ENCODE data around the gene ADAP1. TPM values are rescaled to one million over a fixed set of nuclear protein-coding genes. Genes with fewer than 3 reads are reported as not detected.
A peak's percentile ranks its signal among the peaks of the same experiment; 100 is the strongest.

ADAP1 gene
- total RNA-seq, 1 experiment from 2014 or later = 77.6 TPM

DNA sequence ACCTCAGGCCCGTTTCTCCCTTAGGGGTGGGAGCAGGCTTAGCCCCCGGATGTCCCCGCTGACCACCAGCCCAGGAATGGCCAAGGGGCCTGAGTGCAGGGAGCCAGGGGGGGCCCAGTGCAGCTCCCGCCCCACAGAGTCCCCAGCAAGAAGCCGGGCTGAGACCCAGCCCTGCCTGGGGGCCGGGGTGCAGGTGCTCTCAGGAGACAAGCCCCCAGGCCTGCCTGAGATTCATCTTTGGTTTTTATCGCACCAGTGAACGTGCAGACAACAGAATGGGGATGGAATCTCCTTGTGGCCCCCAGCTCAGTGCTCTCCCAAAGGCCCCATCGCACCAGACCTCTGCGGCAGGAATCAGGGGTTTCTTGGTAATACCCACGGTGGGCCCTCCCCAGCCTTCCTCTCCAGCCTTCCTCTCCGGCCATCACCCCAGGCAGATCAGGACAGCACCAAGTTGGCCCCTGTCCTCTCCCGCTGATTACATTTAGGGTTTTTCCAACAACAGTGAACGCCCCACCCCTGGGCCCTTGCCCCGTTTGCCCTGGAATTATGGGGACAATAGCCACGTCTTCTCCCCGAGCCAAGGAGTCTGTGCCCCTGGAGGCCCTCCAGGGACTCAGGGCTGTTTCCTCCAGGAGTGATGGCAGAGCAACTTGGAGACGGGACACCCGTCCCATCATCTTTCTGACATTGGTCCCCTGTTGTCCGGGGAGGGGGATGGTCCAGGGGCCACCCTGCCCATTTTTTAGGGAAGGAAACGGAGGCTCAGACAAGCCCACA is 22.4 kb downstream of the ADAP1 start:
- Mint-ChIP-seq H3K9me3 (ENCODE audit: unreplicated experiment) (no peaks in the 10 kb centered on the region), H3K27me3 (ENCODE audit: insufficient read depth, unreplicated experiment) (no peaks in the 10 kb centered on the region), H3K27ac (ENCODE audit: unreplicated experiment) (no peak overlapping the region), H3K36me3 (ENCODE audit: insufficient read depth, unreplicated experiment) (peaks cover 28% of the 10 kb centered on the region), H3K4me1 (ENCODE audit: low read depth, unreplicated experiment) (peaks cover 4% of the 10 kb centered on the region), H3K4me3 (ENCODE audit: unreplicated experiment) (no peak overlapping the region)
- CTCF ChIA-PET = no interaction called here
- BruUV-seq (replicated peaks) = no TSS peak
- intact Hi-C loops (cut with micrococcal nuclease; ENCODE audit: unreplicated experiment) = no loop called here
- Histone ChIP-seq H3K36me3 (ENCODE audit: control insufficient read depth, insufficient read depth, low read length) (no peaks in the 10 kb centered on the region; the same call in 1 of the 2 replicates), H3K4me3 (ENCODE audit: low read depth, low read length) (no peak overlapping the region), H3K9me3 (no peaks in the 10 kb centered on the region), H3K4me1 (peaks cover 5% of the 10 kb centered on the region; the same call in 1 of the 2 replicates), H3K27me3 (replicated peaks; ENCODE audit: control insufficient read depth, insufficient read depth, low read length) (no peaks in the 10 kb centered on the region)
- POLR2A ChIA-PET = no interaction called here
- TF ChIP-seq, protein P1, sequence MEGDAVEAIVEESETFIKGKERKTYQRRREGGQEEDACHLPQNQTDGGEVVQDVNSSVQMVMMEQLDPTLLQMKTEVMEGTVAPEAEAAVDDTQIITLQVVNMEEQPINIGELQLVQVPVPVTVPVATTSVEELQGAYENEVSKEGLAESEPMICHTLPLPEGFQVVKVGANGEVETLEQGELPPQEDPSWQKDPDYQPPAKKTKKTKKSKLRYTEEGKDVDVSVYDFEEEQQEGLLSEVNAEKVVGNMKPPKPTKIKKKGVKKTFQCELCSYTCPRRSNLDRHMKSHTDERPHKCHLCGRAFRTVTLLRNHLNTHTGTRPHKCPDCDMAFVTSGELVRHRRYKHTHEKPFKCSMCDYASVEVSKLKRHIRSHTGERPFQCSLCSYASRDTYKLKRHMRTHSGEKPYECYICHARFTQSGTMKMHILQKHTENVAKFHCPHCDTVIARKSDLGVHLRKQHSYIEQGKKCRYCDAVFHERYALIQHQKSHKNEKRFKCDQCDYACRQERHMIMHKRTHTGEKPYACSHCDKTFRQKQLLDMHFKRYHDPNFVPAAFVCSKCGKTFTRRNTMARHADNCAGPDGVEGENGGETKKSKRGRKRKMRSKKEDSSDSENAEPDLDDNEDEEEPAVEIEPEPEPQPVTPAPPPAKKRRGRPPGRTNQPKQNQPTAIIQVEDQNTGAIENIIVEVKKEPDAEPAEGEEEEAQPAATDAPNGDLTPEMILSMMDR (IDR thresholded peaks at IDR 0.05; ENCODE audit: insufficient read depth in 1 of 2, low read depth in 1 of 2, low read length in 1 of 2, severe bottlenecking in 1 of 2, unreplicated experiment in 1 of 2) = no peak
- DNase-seq = no peak

DNA sequence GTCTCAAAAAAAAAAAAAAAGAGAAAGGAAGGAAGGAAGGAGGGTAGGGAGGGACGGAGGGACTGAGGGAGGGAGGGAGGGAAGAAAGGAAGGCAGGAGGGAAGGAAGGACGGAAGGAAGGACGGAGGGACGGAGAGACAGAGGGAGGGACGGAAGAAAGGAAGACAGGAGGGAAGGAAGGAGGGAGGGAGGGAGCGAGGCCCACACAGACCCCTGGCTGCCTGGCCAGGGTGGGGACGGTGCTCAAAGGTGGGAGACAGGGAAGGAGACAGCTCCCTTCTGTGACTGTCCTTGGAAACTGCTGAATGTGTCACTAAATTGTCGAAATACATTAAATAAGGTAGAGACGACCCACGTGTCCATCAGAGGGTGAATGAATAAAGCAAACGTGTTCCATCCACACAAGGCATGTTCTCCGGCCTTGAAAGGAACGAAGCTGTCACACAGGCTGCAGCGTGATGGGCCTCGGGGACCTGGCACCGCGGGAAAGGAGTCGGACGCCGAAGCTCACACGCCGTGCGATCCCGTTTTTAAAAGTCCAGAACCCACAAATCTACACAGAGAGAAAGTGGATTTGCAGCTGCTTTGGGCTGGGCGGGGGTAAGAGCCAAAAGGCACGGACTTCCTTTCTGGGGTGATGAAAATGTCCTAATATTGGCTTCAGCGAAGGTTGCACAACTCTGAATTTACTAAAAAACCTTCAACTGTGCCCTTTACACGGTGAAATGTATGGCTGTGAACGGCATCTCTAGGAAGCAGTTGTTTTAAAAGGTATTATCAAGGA is 23.3 kb downstream of the ADAP1 start:
- intact Hi-C loops (cut with micrococcal nuclease; ENCODE audit: unreplicated experiment) = no loop called here
- H3K4me1 Mint-ChIP-seq (ENCODE audit: low read depth, unreplicated experiment) = peaks cover 8% of the 10 kb centered on the region
- no peak overlapping the region for H3K27ac Mint-ChIP-seq (ENCODE audit: unreplicated experiment)
- H3K9me3 ChIP-seq = no peaks in the 10 kb centered on the region
- DNase-seq = peak in 1 of 2 experiments; percentile 12
- H3K36me3 Mint-ChIP-seq (ENCODE audit: insufficient read depth, unreplicated experiment) = peaks cover 22% of the 10 kb centered on the region
- H3K9me3 Mint-ChIP-seq (ENCODE audit: unreplicated experiment) = no peaks in the 10 kb centered on the region
- BruUV-seq (replicated peaks) = TSS peak; percentile 7
- TF ChIP-seq, protein P1 (IDR thresholded peaks at IDR 0.05; ENCODE audit: insufficient read depth in 1 of 2, low read depth in 1 of 2, low read length in 1 of 2, severe bottlenecking in 1 of 2, unreplicated experiment in 1 of 2) = no peak
- H3K27me3 Mint-ChIP-seq (ENCODE audit: insufficient read depth, unreplicated experiment) = no peaks in the 10 kb centered on the region
- ChIA-PET CTCF (interaction anchor here (0.6 kb wide), 1 partner anchor 56 kb away, joined by 3 read pairs; no protein-coding TSS in a partner anchor), POLR2A (no interaction called here)
- H3K36me3 ChIP-seq (ENCODE audit: control insufficient read depth, insufficient read depth, low read length) = no peaks in the 10 kb centered on the region; the same call in none of the 2 replicates
- H3K4me1 ChIP-seq = peaks cover 11% of the 10 kb centered on the region; the same call in 1 of the 2 replicates
- H3K4me3 Mint-ChIP-seq (ENCODE audit: unreplicated experiment) = no peak overlapping the region
- H3K27me3 ChIP-seq (replicated peaks; ENCODE audit: control insufficient read depth, insufficient read depth, low read length) = no peaks in the 10 kb centered on the region
- H3K4me3 ChIP-seq (ENCODE audit: low read depth, low read length) = no peak overlapping the region

DNA sequence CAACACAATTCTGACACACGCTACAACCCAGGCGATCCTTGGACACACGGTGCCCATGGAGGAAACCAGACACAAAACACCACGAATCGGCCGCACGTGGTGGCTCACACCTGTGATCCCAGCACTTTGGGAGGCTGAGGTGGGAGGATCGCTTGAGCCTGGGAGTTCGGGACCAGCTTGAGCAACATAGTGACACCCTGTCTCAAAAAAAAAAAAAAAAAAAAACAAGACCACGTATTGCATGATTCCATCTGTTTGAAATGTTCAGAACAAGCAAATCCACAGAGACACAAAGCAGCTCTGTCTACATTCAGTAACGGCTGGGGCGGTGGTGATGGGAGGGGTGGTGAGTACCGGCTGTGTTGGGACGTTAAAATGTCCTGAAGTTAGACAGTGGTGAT is 25.2 kb downstream of the ADAP1 start:
- no peak overlapping the region for H3K4me3 Mint-ChIP-seq (ENCODE audit: unreplicated experiment)
- H3K9me3 Mint-ChIP-seq (ENCODE audit: unreplicated experiment) = no peaks in the 10 kb centered on the region
- TF ChIP-seq, protein P1 (IDR thresholded peaks at IDR 0.05; ENCODE audit: insufficient read depth in 1 of 2, low read depth in 1 of 2, low read length in 1 of 2, severe bottlenecking in 1 of 2, unreplicated experiment in 1 of 2) = no peak
- H3K27ac Mint-ChIP-seq (ENCODE audit: unreplicated experiment) = no peak overlapping the region
- BruUV-seq (replicated peaks) = no TSS peak
- Histone ChIP-seq H3K9me3 (no peaks in the 10 kb centered on the region), H3K36me3 (ENCODE audit: control insufficient read depth, insufficient read depth, low read length) (peaks cover 1% of the 10 kb centered on the region), H3K27me3 (replicated peaks; ENCODE audit: control insufficient read depth, insufficient read depth, low read length) (no peaks in the 10 kb centered on the region), H3K4me1 (peaks cover 11% of the 10 kb centered on the region; the same call in 1 of the 2 replicates), H3K4me3 (ENCODE audit: low read depth, low read length) (no peak overlapping the region)
- intact Hi-C loops (cut with micrococcal nuclease; ENCODE audit: unreplicated experiment) = no loop called here
- H3K36me3 Mint-ChIP-seq (ENCODE audit: insufficient read depth, unreplicated experiment) = peaks cover 9% of the 10 kb centered on the region
- peaks cover 8% of the 10 kb centered on the region for H3K4me1 Mint-ChIP-seq (ENCODE audit: low read depth, unreplicated experiment)
- DNase-seq = no peak
- ChIA-PET CTCF (no interaction called here), POLR2A (no interaction called here)
- H3K27me3 Mint-ChIP-seq (ENCODE audit: insufficient read depth, unreplicated experiment) = no peaks in the 10 kb centered on the region

Data from Caco-2 (cell line).